ENCODE measurements around the gene TFR2.

TFR2 gene

DNA sequence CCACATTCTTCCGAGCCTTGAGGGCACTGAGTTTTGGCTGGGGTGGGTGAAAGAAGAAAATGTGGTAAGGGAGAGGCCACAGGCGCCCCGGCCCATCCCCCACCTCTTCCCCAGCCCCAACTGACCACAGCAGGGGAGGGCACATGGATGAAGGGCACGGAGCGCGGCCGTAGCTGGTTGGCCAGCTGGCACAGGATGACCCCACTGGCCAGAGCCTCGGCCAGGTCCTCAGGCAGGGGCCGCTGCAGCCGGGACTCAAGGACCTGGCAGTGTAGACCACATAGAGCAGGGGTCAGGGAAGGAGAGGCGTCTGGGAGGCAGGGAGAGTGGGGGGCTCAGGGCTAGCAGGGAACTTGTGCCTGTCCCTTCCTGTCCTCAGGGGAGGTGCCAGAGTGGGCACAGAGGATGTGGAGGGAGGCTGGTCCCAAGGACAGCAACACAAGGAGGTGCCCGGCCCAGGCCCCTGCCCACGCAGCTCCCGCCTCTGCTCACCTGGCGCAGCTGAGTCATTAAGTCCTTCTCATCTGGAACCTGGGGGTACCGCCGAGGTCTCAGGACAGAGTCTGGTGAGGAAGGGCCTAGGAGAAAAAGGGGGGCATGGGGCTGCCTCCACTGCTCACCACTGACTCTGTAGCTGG is 65.5 kb downstream of the TFR2 start:
- TF ChIP-seq YY1 (IDR thresholded peaks at IDR 0.05; ENCODE audit: insufficient read depth, insufficient read length) (no peak), ZNF274 (IDR thresholded peaks at IDR 0.05; ENCODE audit: low read depth, low read length) (no peak), SUZ12 (IDR thresholded peaks at IDR 0.05; ENCODE audit: extremely low read depth, insufficient read depth, insufficient read length) (no peak)
- Histone ChIP-seq H3K9me3 (ENCODE audit: insufficient read depth, low read length) (no peaks in the 10 kb centered on the region), H3K4me3 (ENCODE audit: insufficient read length, low read depth) (no peak overlapping the region), H3K27me3 (ENCODE audit: insufficient read depth, insufficient read length) (no peaks in the 10 kb centered on the region), H3K4me1 (ENCODE audit: insufficient read depth, insufficient read length) (peaks cover 13% of the 10 kb centered on the region), H3K9ac (ENCODE audit: insufficient read length, low read depth) (no peak overlapping the region), H3K36me3 (ENCODE audit: insufficient read depth, insufficient read length, low read length) (peaks cover 70% of the 10 kb centered on the region)
- DNase-seq (ENCODE audit: low read depth, low spot score) = no peak

DNA sequence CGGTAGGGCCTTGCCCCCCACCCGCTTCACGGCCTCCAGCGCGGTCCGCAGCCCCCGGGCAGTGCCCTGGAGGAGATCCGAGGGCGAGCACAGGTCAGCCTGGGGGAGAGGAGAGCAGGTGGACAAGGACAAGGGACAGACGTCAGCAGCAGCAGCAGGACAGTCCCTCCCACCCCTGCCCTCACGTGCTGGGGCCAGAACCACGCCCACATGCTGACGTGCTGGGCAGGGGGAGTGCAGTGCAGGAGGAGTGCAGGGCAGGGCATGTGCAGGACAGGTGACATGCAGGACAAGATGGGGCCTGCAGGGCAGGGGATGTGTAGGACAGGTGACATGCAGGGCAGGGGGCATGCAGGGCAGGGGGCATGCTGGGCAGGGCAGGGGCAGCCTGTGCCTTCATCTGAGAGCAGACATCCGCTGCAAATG is 66.1 kb downstream of the TFR2 start:
- Histone ChIP-seq H3K4me1 (ENCODE audit: insufficient read depth, insufficient read length) (peaks cover 13% of the 10 kb centered on the region), H3K9me3 (ENCODE audit: insufficient read depth, low read length) (no peaks in the 10 kb centered on the region), H3K4me3 (ENCODE audit: insufficient read length, low read depth) (no peak overlapping the region), H3K9ac (ENCODE audit: insufficient read length, low read depth) (no peak overlapping the region), H3K36me3 (ENCODE audit: insufficient read depth, insufficient read length, low read length) (peaks cover 65% of the 10 kb centered on the region), H3K27me3 (ENCODE audit: insufficient read depth, insufficient read length) (no peaks in the 10 kb centered on the region)
- no peak for TF ChIP-seq SUZ12 (IDR thresholded peaks at IDR 0.05; ENCODE audit: extremely low read depth, insufficient read depth, insufficient read length)
- no peak for DNase-seq (ENCODE audit: low read depth, low spot score)

DNA sequence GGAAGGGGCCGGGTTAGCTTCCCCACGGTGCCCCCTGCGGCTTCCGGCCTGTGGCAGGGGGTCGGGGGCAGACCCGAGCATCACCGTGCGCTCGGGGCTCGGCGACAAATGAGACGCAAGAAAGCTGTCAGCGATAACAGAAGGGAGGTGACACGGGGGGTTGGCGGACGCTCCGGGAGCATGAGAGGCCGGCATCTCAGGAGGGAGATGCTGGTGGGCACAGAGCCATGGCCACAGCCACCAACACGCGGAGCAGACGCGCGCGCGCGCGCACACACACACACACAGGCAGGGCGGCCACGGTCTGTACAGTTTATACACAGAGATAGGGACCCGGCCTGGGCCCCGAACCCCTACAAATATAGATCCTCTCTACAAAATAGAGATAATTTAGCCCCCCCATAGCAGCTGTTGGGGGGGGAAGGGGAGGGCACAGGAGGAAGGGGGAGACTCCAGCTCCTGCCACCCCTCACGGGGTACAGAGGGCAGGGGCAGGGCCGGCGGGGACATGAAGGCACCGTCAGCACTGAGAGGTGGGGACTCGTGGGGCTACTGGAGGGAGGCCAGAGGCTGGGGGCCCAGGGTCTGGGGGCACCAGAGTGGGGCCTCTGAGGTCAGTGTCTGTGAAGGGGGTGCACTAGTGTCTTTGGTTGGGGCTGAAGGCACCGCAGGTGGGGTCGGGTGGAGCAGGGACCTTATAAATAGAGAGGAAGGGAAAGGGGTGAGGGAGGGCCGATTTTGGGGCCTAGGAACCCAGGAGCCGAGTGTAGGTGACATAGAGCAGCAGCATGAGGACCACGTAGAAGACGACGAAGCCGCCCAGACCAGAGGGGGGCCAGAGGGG is 66.8 kb downstream of the TFR2 start:
- DNase-seq (ENCODE audit: low read depth, low spot score) = no peak
- Histone ChIP-seq H3K4me3 (ENCODE audit: insufficient read length, low read depth) (no peak overlapping the region), H3K9ac (ENCODE audit: insufficient read length, low read depth) (no peak overlapping the region), H3K9me3 (ENCODE audit: insufficient read depth, low read length) (no peaks in the 10 kb centered on the region), H3K4me1 (ENCODE audit: insufficient read depth, insufficient read length) (peaks cover 13% of the 10 kb centered on the region), H3K36me3 (ENCODE audit: insufficient read depth, insufficient read length, low read length) (peaks cover 59% of the 10 kb centered on the region), H3K27me3 (ENCODE audit: insufficient read depth, insufficient read length) (no peaks in the 10 kb centered on the region)
- TF ChIP-seq YY1 (IDR thresholded peaks at IDR 0.05; ENCODE audit: insufficient read depth, insufficient read length) = no peak
- no peak for TF ChIP-seq ZNF274 (IDR thresholded peaks at IDR 0.05; ENCODE audit: low read depth, low read length)
- no peak for TF ChIP-seq SUZ12 (IDR thresholded peaks at IDR 0.05; ENCODE audit: extremely low read depth, insufficient read depth, insufficient read length)

DNA sequence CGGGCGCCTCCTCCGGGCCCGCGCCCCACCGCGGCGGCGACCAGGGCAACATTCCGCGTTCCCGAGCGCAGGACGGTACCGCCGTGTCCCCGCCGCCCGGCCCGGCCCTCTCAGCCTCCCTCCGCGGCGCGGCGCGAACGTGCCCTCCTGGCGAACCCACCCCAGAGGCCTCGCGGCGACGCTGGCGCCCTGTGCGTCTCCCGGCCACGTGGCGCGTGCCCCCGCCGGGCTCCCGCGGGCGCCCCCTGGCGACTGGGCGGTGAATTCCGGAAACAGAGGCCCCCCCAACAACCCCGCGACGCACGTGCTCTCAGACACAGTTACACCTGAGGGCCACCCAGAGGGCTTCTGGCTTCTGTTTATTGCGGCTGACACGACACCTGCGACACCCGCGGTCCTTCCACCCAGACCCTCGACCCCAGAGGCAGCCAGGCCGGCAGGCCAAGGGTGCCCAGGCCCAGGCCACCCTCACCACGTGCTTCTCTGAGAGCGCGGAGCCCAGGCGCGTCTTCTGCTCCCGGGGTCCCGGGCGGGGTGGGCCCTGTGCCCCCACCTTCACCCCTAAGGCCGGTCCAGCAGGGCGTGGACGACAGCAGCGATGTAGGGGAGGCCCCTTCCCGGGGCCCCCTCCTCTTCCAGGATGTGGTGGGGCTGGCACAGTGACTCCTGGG is 67.5 kb downstream of the TFR2 start, which contains the start of gene SAP25:
SAP25 (minus strand) TSS at position 210 of the 671 bp plus-strand sequence; CDS start at position 52, 158 bp downstream.
- Histone ChIP-seq H3K4me3 (ENCODE audit: insufficient read length, low read depth) (no peak within 1 kb of the TSS), H3K36me3 (ENCODE audit: insufficient read depth, insufficient read length, low read length) (peaks cover 53% of the 10 kb centered on the region), H3K27me3 (ENCODE audit: insufficient read depth, insufficient read length) (no peaks in the 10 kb centered on the region), H3K9ac (ENCODE audit: insufficient read length, low read depth) (peak within 1 kb of the TSS; percentile 61), H3K9me3 (ENCODE audit: insufficient read depth, low read length) (no peaks in the 10 kb centered on the region), H3K4me1 (ENCODE audit: insufficient read depth, insufficient read length) (peaks cover 17% of the 10 kb centered on the region)
- no peak for TF ChIP-seq ZNF274 (IDR thresholded peaks at IDR 0.05; ENCODE audit: low read depth, low read length)
- TF ChIP-seq SUZ12 (IDR thresholded peaks at IDR 0.05; ENCODE audit: extremely low read depth, insufficient read depth, insufficient read length) = no peak
- no peak for TF ChIP-seq YY1 (IDR thresholded peaks at IDR 0.05; ENCODE audit: insufficient read depth, insufficient read length)
- DNase-seq (ENCODE audit: low read depth, low spot score) = no peak

DNA sequence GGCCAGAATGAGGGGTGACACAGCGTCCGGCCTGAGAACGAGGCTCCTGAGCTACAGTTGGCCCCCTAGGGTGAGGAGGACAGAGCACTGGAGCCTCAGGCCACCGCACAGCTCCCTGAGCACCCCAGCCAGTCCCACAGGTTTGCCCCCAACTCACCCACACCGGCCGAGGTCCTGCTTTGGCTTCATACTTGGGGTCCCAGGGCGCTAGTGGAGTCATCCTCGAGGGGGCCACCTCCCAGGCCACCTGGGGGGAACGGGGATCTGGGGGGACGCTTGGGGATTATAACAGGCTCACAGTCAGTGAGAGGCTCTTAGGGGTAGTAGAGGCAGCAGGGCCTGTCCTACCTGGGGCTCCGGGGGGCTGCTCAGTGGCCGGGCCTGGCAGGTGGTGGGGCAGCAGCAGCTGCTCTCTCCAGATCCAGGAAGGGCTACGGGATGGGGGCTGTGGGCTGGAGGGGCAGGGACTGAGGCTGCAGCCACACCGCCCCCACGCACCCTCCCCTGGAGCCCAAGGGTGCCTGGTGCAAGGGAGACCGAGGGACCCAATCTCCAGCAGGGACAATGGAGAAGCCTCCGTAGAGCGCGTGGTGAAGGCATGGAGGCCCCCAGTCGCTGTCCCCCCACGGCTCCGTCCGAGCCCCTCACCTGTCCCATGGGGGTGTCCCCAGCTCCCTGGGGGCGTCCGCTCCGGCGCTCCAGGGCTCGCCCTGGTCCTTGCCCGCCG is 68.2 kb downstream of the TFR2 start:
- H3K4me3 ChIP-seq (ENCODE audit: insufficient read length, low read depth) = no peak overlapping the region
- peaks cover 46% of the 10 kb centered on the region for H3K36me3 ChIP-seq (ENCODE audit: insufficient read depth, insufficient read length, low read length)
- DNase-seq (ENCODE audit: low read depth, low spot score) = no peak
- peak overlapping the region; percentile 61 for H3K9ac ChIP-seq (ENCODE audit: insufficient read length, low read depth)
- no peaks in the 10 kb centered on the region for H3K9me3 ChIP-seq (ENCODE audit: insufficient read depth, low read length)
- TF ChIP-seq YY1 (IDR thresholded peaks at IDR 0.05; ENCODE audit: insufficient read depth, insufficient read length) (no peak), ZNF274 (IDR thresholded peaks at IDR 0.05; ENCODE audit: low read depth, low read length) (no peak), SUZ12 (IDR thresholded peaks at IDR 0.05; ENCODE audit: extremely low read depth, insufficient read depth, insufficient read length) (no peak)
- no peaks in the 10 kb centered on the region for H3K27me3 ChIP-seq (ENCODE audit: insufficient read depth, insufficient read length)
- peaks cover 21% of the 10 kb centered on the region for H3K4me1 ChIP-seq (ENCODE audit: insufficient read depth, insufficient read length)

DNA sequence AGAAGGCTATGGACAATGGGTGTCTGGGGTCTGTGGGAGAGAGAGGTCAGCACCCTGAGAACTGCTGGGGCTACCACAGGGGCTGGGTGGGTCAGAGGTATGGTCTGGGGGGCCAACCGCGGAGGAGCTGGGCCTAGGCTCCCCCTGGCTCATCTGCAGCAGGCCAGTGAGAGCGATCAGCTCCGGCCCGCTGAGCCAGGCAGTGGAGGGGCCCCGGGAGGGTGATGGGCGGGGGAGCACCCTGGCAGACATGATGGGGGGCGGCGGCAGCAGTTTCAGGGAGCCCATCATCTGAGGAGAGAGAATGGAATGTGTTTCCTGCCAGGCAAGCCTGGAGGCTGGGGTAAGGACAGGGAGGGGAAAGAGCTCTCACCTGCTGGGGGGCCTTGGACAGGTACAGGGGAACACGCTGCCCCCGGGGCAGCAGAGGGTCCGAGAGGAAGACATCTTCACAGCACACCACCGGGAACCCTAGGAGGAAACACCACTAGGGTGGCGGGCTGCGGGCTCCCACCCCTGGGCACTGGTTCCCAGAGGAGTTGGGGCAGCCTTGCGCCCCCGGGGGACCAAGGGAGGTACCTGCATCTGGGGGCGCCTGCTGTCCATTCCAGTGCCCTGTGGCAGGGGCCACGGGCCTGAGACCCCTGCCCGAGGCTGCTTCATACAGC is 68.9 kb downstream of the TFR2 start:
- Histone ChIP-seq H3K9ac (ENCODE audit: insufficient read length, low read depth) (peak overlapping the region; percentile 61), H3K4me3 (ENCODE audit: insufficient read length, low read depth) (no peak overlapping the region), H3K4me1 (ENCODE audit: insufficient read depth, insufficient read length) (peaks cover 24% of the 10 kb centered on the region)

More for the DNA sequence above, 68.9 kb downstream of the TFR2 start:
- DNase-seq (ENCODE audit: low read depth, low spot score) = no peak
- Histone ChIP-seq H3K36me3 (ENCODE audit: insufficient read depth, insufficient read length, low read length) (peaks cover 39% of the 10 kb centered on the region), H3K9me3 (ENCODE audit: insufficient read depth, low read length) (no peaks in the 10 kb centered on the region), H3K27me3 (ENCODE audit: insufficient read depth, insufficient read length) (no peaks in the 10 kb centered on the region)
- TF ChIP-seq YY1 (IDR thresholded peaks at IDR 0.05; ENCODE audit: insufficient read depth, insufficient read length) (no peak), SUZ12 (IDR thresholded peaks at IDR 0.05; ENCODE audit: extremely low read depth, insufficient read depth, insufficient read length) (no peak), ZNF274 (IDR thresholded peaks at IDR 0.05; ENCODE audit: low read depth, low read length) (no peak)
